Mammary epithelial cell (primary cell): ENCODE data around the gene PIGZ.

ENCODE experiments used
- CTCF ChIP-seq, 2 donors: IDR thresholded peaks in 1 of 2; conservative IDR thresholded peaks in 1 of 2; 2 replicates each; pipeline ENCODE4 v1.5.1; 2011 to 2012; ENCODE audit warnings: inconsistent platforms in 2 of 2, low read length in 2 of 2, mild to moderate bottlenecking in 2 of 2, control low read depth in 1 of 2, low read depth in 1 of 2; ENCODE audit not compliant: insufficient read depth in 1 of 2; ENCODE audit errors: extremely low read depth in 1 of 2
- EZH2 ChIP-seq: IDR thresholded peaks from 2 replicates; pipeline ENCODE4 v1.6.1; 2012; ENCODE audit warnings: low read length, inconsistent platforms, borderline replicate concordance

DNA sequence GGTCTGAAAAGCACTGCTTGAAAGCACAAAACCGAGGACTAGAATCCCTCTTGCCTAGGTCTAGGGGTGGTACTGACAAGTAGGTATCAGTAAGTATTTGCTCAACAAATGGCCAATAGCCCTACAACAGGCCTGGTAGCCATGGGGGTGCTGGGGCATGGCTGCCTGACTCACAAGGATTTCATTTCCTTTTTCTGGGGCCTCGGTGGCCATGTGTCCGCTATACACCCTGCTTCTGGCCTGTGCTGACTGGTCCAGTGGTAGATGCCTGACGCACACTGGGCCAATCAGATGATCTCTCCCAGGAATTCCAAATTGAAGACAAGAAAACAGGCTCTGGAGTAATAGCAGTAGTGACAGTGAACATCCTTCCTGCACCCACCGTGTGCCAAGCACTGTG lies 31.6 kb upstream of the PIGZ start:
- TF ChIP-seq EZH2: no peak
- no peak for TF ChIP-seq CTCF (conservative IDR thresholded peaks at IDR 0.05 in 1 of 2, IDR thresholded peaks at IDR 0.05 in 1 of 2; ENCODE audit: extremely low read depth in 1 of 2, insufficient read depth in 1 of 2, low read depth in 1 of 2, low read length in 2 of 2)
